ENCODE measurements around the gene GLI3.

GLI3 gene

DNA sequence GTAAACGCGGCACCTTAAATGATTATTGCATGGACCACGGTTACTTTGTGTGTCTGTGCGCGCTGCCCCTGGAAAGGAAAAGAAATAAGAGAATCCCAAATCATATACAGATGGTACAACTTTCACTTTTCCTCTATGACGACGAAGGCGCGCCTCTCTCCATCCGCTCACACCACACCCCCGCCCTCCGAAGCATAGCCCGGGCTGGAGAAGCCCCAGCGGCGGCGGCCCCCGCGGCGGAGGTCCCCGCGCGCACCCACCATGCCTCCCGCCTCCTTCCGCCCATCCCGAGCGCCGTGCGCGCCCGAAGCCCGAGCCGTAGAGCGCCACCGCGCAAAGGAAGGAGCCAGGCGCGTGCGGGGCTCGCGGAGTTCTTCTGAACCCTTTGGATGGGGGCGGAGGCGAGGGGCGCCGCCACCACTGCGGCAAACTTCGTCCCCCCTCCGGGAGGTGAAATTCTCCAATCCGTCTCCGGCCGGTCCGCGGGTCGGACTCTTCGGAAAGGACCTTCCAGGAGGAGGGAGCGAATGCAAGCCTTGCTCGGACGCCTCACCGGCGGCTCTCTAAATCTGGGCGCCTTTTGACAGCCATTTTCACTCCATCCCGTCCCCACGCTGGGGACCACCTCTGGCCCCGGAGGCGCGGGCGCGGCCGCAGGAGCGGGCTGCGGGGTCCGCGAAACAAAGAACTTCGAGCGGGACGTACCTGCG, 588 bp downstream of the GLI3 start:
- no peak for DNase-seq (ENCODE audit: low read depth in 2 of 2)

DNA sequence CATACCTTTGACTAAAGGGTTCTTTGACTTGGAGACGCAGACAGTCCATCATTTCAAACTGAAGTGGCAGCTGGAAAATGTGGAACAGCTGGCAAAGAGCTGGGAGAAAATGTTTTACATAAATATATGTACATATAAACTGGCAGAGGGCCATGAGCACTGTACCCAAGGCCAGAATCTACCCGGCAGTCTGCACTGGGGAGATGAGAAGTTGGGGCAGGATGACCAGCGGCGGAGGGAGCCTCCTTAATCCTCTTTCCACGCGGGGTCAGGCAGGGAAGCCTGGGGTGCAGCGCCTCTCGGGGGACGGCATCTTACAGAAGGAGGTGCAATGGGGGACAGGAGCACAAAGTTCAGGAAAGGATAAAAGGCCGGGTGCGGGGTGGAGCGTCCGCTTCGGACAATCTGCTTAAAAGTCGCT, 1.3 kb downstream of the GLI3 start:
- DNase-seq (ENCODE audit: low read depth in 2 of 2), result no peak

DNA sequence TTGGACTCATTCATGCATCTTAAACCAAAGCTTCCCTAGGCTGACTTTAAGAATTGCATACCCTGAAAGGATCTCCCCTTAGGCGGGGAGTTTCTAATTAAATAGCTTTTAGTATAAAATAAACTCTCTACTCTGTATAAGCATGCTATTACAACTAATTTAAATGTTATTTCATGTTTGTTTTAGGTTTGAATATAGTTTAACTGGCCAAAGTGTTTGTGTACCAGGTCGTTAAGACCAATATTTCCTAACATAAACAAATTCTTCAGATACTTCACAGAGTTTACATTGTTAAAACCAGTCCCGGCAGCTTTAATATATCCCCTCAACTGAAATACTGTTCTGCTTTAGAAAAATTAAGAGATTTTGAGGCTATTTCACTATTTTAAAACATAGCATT, 2.3 kb downstream of the GLI3 start:
- no peak for DNase-seq (ENCODE audit: low read depth in 2 of 2)

DNA sequence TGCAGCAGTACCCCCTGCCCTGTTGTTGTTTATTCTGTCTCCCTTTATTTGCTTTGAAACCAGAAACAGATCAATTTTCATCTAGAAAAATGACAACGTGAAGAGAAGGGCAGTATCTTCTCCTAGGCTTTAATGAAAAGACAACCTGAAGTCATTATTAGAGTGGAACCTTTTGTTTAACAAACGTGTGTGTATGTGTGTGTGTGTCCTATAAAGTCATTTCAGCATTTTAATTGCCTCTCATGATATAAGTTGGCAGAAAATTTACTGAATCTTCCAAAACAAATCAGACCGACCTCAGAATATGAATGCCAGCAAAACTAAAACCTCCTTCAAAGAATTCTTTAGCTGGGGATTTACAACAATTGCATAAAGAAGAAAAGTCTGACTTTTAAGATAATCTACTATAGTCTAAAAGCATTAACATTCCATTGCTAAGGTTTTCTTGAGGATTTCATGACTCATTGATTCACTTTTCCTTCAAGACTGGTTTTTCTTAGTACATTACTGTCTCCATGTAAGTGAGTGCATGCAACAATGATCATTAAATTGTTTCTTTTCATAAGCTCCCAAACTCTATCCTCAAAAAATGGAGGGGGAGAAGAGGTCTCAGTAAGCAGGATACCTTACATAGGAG, 3.2 kb downstream of the GLI3 start:
- no peak for DNase-seq (ENCODE audit: low read depth in 2 of 2)

- no peak for DNase-seq (ENCODE audit: low read depth in 2 of 2)
Measured at GRCh38 chr7:42233171-42233570, 3.8 kb downstream of the GLI3 start.

DNA sequence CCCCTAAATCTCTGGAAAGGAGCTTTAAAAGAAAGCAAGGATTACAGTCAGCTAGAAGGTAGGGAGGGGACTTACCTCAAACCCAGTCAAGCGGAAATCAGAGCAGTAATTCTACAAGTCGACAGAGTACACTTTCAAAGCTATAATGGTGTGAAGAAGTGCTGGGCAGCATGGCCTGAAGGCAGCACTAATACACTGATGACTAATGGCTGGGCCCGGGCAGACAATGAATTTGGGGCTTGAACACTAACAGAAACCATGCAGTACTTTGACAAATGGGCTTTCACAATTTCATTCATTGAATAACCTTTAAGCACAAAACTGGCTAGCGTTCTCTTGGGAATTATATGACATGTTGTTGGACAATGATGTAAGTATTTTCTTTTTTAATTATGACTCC, 4.7 kb downstream of the GLI3 start:
- DNase-seq (ENCODE audit: low read depth in 2 of 2), result no peak

DNA sequence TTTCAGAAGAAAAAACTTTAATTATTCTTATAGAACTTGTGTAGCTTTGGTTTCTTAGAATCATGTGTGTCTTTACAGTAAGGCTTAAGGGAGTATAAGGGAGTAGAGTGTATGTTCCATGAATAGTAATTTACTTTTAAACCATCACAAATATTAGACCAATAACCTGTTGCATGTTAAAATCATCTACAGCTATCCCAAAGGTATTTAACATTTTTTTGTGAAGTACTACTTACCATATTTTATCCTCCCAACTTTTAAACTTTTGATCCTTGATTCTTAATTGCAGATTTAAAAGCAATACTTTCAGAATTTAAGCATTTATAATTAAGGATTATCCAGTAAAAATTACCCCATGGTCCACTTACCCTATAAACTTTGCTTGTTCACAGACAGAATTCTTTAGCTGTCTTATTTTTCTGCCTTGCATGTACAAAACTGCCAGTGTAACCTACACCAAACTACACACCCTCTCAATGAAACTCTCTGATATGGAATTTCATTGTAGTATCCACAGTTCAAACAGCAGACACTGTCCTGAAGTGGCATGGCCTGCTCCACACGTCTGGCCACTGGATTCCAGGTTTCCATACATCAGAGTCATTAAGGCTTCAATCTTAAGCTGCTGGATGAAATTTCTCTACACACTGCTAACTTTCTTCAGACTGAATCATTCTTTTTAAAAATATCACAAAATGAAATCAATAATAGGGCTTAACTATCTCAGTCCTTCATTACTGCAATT, 5.8 kb downstream of the GLI3 start:
- no peak for DNase-seq (ENCODE audit: low read depth in 2 of 2)

- DNase-seq (ENCODE audit: low read depth in 2 of 2), result no peak
Measured at GRCh38 chr7:42227936-42228591, 8.9 kb downstream of the GLI3 start.

DNA sequence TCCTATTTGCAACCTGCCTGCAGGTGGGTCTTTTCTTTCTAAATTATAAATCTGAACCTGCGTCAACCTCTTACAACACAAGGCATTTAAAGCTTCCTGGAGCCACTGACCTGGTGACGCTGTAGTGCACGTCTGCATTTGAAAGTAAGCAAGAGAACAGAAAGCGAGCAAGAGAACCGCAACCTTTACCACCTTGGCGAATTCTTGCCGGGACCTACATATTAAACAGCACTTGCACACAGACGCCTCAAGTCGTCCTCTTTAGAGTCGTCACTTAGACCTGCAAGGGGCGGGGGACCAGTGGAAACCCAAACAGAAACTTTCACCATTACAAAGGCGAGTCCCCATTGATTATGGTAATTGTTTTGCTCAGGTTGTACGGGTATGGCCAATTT, 9.5 kb downstream of the GLI3 start:
- no peak for DNase-seq (ENCODE audit: low read depth in 2 of 2)

- no peak for DNase-seq (ENCODE audit: low read depth in 2 of 2)
Measured at GRCh38 chr7:42227021-42227420, 10.0 kb downstream of the GLI3 start.

DNA sequence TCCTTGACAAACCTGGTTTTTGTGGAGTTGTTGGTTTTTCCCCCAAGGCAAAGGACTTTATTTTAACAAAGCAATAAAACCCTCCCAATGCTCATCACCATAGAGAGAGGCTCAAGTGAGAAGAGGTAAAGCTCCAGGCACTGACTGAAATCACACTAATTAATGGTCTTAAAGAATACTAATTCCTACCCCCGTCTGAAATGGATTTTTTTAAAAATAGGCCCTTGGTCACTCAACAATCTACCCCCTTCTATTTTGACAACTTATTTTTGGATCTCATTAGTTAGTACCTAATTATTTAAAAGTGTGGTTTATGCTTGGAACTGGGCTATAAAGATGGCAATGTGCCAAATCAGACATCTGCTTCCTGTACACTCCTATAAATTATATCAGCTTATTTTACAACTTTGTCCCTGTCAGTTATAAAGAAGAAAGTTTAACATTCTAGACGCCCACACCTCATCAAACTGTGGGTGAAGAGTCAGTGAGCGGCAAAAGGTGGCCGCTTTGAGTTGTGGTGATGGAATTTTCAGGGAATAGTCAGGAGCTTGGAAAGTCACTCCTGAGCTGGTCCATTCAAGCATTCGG, 10.6 kb downstream of the GLI3 start:
- DNase-seq (ENCODE audit: low read depth in 2 of 2), result no peak

GRCh38 chr7:42224391-42225003, 12.5 kb downstream of the GLI3 start:
- no peak for DNase-seq (ENCODE audit: low read depth in 2 of 2)

DNA sequence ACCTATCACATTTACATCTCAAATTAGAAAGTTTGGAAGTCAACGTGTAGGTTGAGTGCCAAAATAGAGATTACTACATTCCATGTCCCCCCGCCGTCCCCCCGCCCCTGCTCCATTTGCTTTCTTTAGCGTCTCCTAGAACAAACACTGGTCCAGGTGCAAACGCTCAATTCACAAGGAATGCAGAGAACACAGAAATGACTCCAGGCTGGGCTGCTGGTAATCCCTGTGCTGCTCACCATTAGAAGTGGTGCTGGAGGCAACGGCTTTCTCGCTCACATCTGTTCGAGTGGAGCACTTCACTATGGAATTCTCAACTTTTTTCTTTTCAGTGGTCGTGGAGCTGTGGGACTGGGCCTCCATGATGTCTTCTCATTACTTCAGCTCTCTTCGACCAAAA, 14.1 kb downstream of the GLI3 start:
- DNase-seq (ENCODE audit: low read depth in 2 of 2), result no peak

DNA sequence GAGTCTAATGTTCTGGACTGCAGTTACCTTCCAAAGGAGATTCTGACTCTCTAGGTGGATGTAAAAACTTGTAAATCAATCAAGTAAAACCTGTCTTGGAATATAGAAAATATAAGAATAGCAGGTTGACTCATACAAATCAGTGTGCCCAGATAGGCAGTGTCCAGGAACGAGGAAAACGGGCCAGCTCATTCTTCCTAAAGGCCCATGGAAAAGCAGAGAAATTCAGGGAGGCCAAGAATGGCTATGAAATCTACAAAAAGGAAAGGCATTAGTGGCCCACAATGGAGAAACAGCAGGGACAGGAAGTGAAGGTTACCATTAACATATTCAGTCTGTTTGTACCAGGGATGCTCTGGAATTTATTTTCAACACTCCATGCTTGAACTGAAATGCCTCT, 14.9 kb downstream of the GLI3 start:
- no peak for DNase-seq (ENCODE audit: low read depth in 2 of 2)

GRCh38 chr7:42221304-42221703, 15.7 kb downstream of the GLI3 start:
- DNase-seq (ENCODE audit: low read depth in 2 of 2), result no peak

DNA sequence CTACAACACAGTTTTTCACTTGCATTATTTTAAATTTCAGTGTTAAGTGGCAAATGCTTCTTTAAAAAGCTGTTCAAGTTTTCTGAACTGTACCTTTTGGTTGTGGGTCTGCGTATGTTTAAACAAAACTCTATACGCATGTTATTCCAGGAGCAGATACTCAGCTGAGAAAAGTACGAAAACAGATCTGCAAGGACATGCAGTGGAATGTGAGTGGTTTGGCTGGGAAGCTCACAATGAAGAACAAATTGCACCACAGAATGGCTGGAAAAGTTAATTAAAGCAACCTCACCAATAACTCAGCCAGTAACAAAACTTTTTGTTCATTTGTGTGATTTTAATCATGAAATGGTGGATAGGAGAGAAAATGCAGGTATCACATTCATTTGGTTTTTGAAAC, 17.6 kb downstream of the GLI3 start:
- DNase-seq (ENCODE audit: low read depth in 2 of 2), result no peak

DNA sequence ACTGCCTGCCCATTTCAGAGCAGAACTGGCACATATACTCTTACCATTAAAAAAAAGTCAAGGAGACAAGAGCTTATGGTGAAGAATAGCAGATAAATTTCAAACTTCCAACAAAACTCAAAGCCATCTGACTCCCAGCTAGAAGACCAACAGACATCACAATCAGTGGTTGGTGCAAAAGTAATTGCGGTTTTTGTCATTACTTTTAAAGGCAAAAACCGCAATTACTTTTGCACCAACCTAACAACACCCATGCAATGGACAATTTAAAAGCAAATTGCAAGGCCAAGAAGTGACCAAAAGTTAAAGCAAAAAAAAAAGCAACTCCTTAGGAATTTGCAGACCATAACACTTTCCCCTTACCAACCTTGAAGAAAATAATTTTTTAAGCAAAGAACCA, 18.8 kb downstream of the GLI3 start:
- DNase-seq (ENCODE audit: low read depth in 2 of 2), result no peak

DNA sequence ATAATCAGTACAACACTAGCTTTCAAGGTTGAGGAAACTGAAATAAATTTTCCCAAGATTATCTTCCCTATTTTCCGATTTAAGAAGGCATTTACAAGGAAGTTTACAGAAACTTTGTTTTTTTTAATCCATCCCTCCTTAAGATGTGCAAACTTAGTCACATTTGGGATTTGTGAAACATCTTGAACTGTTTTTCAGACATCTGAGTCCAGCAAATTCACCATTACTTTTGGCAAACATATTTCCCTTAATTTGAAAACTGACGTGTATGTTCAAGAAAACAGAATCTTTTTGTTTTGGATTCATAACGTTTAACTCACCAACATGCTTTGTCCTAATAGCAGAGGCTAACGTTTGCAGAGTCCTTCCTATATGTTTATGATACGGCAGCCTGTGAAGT, 19.5 kb downstream of the GLI3 start:
- no peak for DNase-seq (ENCODE audit: low read depth in 2 of 2)

DNA sequence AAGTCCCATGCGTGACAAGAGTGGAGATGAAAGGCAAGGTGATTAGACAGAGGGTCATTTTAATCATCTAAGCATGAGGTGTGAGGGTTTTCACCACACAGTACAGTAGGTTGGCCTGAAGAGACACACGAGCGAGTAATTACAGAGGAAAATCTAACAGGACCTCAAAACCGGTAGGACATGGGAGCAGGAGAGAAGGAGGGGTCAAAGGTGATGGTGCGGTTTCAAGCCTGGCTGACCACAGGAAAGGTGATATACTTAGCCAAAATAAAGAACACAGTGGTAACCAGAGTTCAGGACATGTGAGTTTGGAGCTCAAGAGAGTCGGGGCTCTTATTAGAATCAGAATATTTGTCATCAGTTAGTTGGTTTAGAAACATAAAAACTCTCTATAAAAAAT, 20.0 kb downstream of the GLI3 start:
- no peak for DNase-seq (ENCODE audit: low read depth in 2 of 2)

GRCh38 chr7:42214060-42214679, 22.8 kb downstream of the GLI3 start:
- DNase-seq (ENCODE audit: low read depth in 2 of 2), result no peak

- no peak for DNase-seq (ENCODE audit: low read depth in 2 of 2)
Measured at GRCh38 chr7:42213093-42213492, 23.9 kb downstream of the GLI3 start.

Measured in activated CD4-positive, alpha-beta T cell treated with anti-CD3 and anti-CD28 coated beads for 24 hours (primary cell).